ENCODE data around the gene PLCD3.

GRCh38 chr17:45129940-45130680 lies 2.2 kb downstream of the PLCD3 start:
- no peak for TF ChIP-seq POLR2A (IDR thresholded peaks at IDR 0.05; ENCODE audit: low read depth, low read length)
- no peak for TF ChIP-seq USF2 (IDR thresholded peaks at IDR 0.05; ENCODE audit: low read depth, low read length)
